Measurements from ENCODE around the gene KLHL25. TPM values are rescaled to one million over a fixed set of nuclear protein-coding genes. Genes with fewer than 3 reads are reported as not detected.

The KLHL25 gene
- total RNA-seq, 1 experiment from 2014 or later, result 7.0 TPM

GRCh38 chr15:85741021-85741421 is 53.7 kb downstream of the KLHL25 start:
- Histone ChIP-seq H3K27me3 (ENCODE audit: control insufficient read depth, insufficient read depth, low read length) (no peaks in the 10 kb centered on the region), H3K9me3 (ENCODE audit: control insufficient read depth, insufficient read depth, low read depth, low read length) (no peaks in the 10 kb centered on the region), H3K4me1 (ENCODE audit: control insufficient read depth, insufficient read depth, low read length) (no peaks in the 10 kb centered on the region), H3K27ac (ENCODE audit: low read length) (no peak overlapping the region), H3K4me3 (ENCODE audit: low read depth in 2 of 2, low read length in 2 of 2) (no peak overlapping the region), H3K36me3 (ENCODE audit: control insufficient read depth, insufficient read depth, low read length) (peaks cover 14% of the 10 kb centered on the region; the same call in 1 of the 2 replicates)
- intact Hi-C loops (cut with micrococcal nuclease; ENCODE audit: unreplicated experiment), result no loop called here
- POLR2A ChIA-PET, result no interaction called here
- BruUV-seq (replicated peaks), result no TSS peak
- TF ChIP-seq CTCF (IDR thresholded peaks at IDR 0.05) (no peak), SIN3A (IDR thresholded peaks at IDR 0.05; ENCODE audit: borderline replicate concordance, insufficient read depth, low read depth, low read length) (no peak), POLR2AphosphoS5 (IDR thresholded peaks at IDR 0.05; ENCODE audit: low read depth, low read length) (no peak), TCF7L2 (IDR thresholded peaks at IDR 0.05; ENCODE audit: low read depth, low read length) (no peak), REST (IDR thresholded peaks at IDR 0.05; ENCODE audit: insufficient read depth in 1 of 2, low read depth in 2 of 2, low read length in 1 of 2) (no peak)
- CTCF ChIA-PET, result interaction anchor here (0.7 kb wide), 1 partner anchor 99 kb away, joined by 8 read pairs; no protein-coding TSS in a partner anchor
- in situ Hi-C loops (cut with HindIII; ENCODE audit: low pct_unique_long_range_greater_than_20kb, low sequenced_read_pairs), result no loop called here
- DNase-seq (ENCODE audit: low read depth, low spot score) (no peak), ATAC-seq (no peak)

DNA sequence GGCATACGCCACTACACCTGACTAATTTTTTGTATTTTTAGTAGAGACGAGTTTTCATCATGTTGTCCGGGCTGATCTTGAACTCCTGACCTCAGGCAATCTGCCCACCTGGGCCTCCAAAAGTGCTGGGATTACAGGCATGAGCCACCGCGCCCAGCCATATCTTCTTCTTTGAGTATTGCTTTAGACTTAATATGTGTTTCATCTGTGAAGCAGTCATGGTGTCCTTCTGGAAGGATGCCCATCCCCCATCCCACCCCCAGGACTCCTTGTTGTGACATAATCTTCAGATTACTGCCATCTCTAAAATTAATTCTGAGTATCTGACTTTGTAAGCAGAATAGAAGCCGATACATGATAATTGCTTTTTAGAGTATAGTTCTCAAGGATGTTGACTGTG is 57.7 kb downstream of the KLHL25 start:
- CTCF ChIA-PET, result no interaction called here
- DNase-seq (ENCODE audit: low read depth, low spot score) (no peak), ATAC-seq (no peak)
- intact Hi-C loops (cut with micrococcal nuclease; ENCODE audit: unreplicated experiment) (no loop called here), in situ Hi-C loops (cut with HindIII; ENCODE audit: low pct_unique_long_range_greater_than_20kb, low sequenced_read_pairs) (no loop called here)
- Histone ChIP-seq H3K4me3 (ENCODE audit: low read depth in 2 of 2, low read length in 2 of 2) (no peak overlapping the region), H3K9me3 (ENCODE audit: control insufficient read depth, insufficient read depth, low read depth, low read length) (peaks cover 3% of the 10 kb centered on the region; the same call in 1 of the 2 replicates), H3K36me3 (ENCODE audit: control insufficient read depth, insufficient read depth, low read length) (peaks cover 13% of the 10 kb centered on the region), H3K27me3 (ENCODE audit: control insufficient read depth, insufficient read depth, low read length) (no peaks in the 10 kb centered on the region), H3K4me1 (ENCODE audit: control insufficient read depth, insufficient read depth, low read length) (no peaks in the 10 kb centered on the region), H3K27ac (ENCODE audit: low read length) (no peak overlapping the region)
- BruUV-seq (replicated peaks), result no TSS peak
- no peak for TF ChIP-seq SIN3A (IDR thresholded peaks at IDR 0.05; ENCODE audit: borderline replicate concordance, insufficient read depth, low read depth, low read length)
- no peak for TF ChIP-seq CTCF (IDR thresholded peaks at IDR 0.05)
- no peak for TF ChIP-seq TCF7L2 (IDR thresholded peaks at IDR 0.05; ENCODE audit: low read depth, low read length)
- no peak for TF ChIP-seq POLR2AphosphoS5 (IDR thresholded peaks at IDR 0.05; ENCODE audit: low read depth, low read length)
- no peak for TF ChIP-seq REST (IDR thresholded peaks at IDR 0.05; ENCODE audit: insufficient read depth in 1 of 2, low read depth in 2 of 2, low read length in 1 of 2)
- POLR2A ChIA-PET, result no interaction called here
